SU-DHL-6 (cell line): ENCODE data around the gene PTPRK.

Experiments used
- H2AFZ ChIP-seq: fragments of 200-600 bp; sonication (generic); 2 replicates; pipeline ENCODE4 v1.6.1; 2014; ENCODE audit warnings: low read depth, mild to moderate bottlenecking, moderate library complexity, mixed read lengths, antibody characterized with exemption, low read length; ENCODE audit not compliant: severe bottlenecking
- H3F3A ChIP-seq: fragments of 200-600 bp; shearing (Covaris generic); 2 replicates; pipeline ENCODE4 v1.6.0; 2016; ENCODE audit warnings: antibody characterized with exemption, mild to moderate bottlenecking; ENCODE audit not compliant: insufficient read depth
- H3K27ac ChIP-seq: fragments of 200-600 bp; sonication (generic); 2 replicates; pipeline ENCODE4 v1.5.1; 2016; ENCODE audit warnings: low read depth, mild to moderate bottlenecking, low read length, moderate library complexity, mixed read lengths
- H3K27me3 ChIP-seq: fragments of 200-600 bp; sonication (generic), shearing (Covaris generic); 2 replicates; pipeline ENCODE4 v1.6.0; 2014; ENCODE audit warnings: mild to moderate bottlenecking, low read length
- H3K36me3 ChIP-seq: fragments of 200-600 bp; sonication (generic); 2 replicates; pipeline ENCODE4 v1.6.1; 2014; ENCODE audit warnings: mild to moderate bottlenecking, low read length, mixed read lengths
- H3K4me2 ChIP-seq: fragments of 300-600, 200-600 bp; shearing (Covaris generic), sonication (generic); 2 replicates; pipeline ENCODE4 v1.6.0; 2014; ENCODE audit warnings: low read length, low read depth, mild to moderate bottlenecking; ENCODE audit not compliant: poor library complexity, severe bottlenecking
- H3K4me3 ChIP-seq: fragments of 200-600 bp; sonication (generic); 2 replicates; pipeline ENCODE4 v1.5.1; 2014; ENCODE audit warnings: antibody characterized with exemption, low read length, mild to moderate bottlenecking, mixed read lengths; ENCODE audit not compliant: insufficient read depth, poor library complexity, severe bottlenecking
- H3K79me2 ChIP-seq: fragments of 200-600 bp; sonication (generic); 2 replicates; pipeline ENCODE4 v1.6.1; 2014; ENCODE audit warnings: mild to moderate bottlenecking, low read length, moderate library complexity; ENCODE audit not compliant: insufficient read depth
- H3K9ac ChIP-seq: fragments of 200-600 bp; sonication (generic); 2 replicates; pipeline ENCODE4 v1.7.0; 2014; ENCODE audit warnings: mild to moderate bottlenecking, low read length
- H3K9me2 ChIP-seq: fragments of 200-600 bp; sonication (generic); replicated peaks from 2 replicates; pipeline ENCODE4 v1.6.1; 2014; ENCODE audit warnings: low read length; ENCODE audit not compliant: insufficient read depth
- H3K9me3 ChIP-seq: fragments of 200-600 bp; sonication (generic); 2 replicates; pipeline ENCODE4 v1.6.1; 2014; ENCODE audit warnings: low read length, mixed read lengths; ENCODE audit not compliant: insufficient read depth
- H4K20me1 ChIP-seq: fragments of 200-600 bp; sonication (generic); 2 replicates; pipeline ENCODE4 v1.6.1; 2014; ENCODE audit warnings: low read depth, mild to moderate bottlenecking, antibody characterized with exemption, low read length, moderate library complexity, mixed read lengths
- CTCF ChIP-seq: fragments of 200-600 bp; sonication (generic); IDR thresholded peaks from one replicate; pipeline ENCODE4 v1.5.1; 2017; ENCODE audit warnings: antibody characterized with exemption, mild to moderate bottlenecking, low read length, moderate library complexity; ENCODE audit not compliant: insufficient read depth, poor library complexity, severe bottlenecking
- EZH2phosphoT487 ChIP-seq: fragments of 200-600 bp; sonication (generic), shearing (Covaris generic); conservative IDR thresholded peaks from 2 replicates; pipeline ENCODE4 v1.6.1; 2018; ENCODE audit warnings: mild to moderate bottlenecking, antibody characterized with exemption, low read length, moderate library complexity, mixed read lengths

The PTPRK gene

DNA sequence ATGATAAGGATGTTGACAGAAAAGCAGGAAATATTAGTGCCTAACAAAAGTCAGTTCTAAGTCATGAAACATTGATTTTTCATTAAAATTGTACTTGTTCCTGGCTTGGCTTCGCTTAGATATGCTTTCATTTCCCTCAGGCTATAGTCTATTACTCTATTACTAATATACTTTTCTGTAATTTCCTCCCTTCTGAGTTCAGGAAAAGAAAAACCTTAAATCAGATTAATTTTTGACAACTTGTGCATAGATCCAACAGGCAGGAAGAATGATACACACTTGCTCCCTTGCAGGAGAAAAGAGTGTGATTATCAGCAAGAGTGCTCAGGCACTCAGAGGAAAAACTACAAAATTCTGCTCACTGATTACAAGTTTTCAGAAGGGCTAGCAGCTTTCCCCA, 474.4 kb downstream of the PTPRK start:
- H2AFZ ChIP-seq, result no peak overlapping the region
- H3K79me2 ChIP-seq, result no peaks in the 10 kb centered on the region
- H3K27me3 ChIP-seq, result no peaks in the 10 kb centered on the region
- no peaks in the 10 kb centered on the region for H3K36me3 ChIP-seq
- no peaks in the 10 kb centered on the region for H3K9me2 ChIP-seq
- H3K4me3 ChIP-seq, result no peak overlapping the region
- H3F3A ChIP-seq, result no peaks in the 10 kb centered on the region
- no peak for TF ChIP-seq CTCF
- H4K20me1 ChIP-seq, result no peaks in the 10 kb centered on the region
- no peak overlapping the region for H3K9ac ChIP-seq
- H3K27ac ChIP-seq, result no peak overlapping the region
- H3K9me3 ChIP-seq, result no peaks in the 10 kb centered on the region
- no peak overlapping the region for H3K4me2 ChIP-seq

- Histone ChIP-seq H3K79me2 (no peaks in the 10 kb centered on the region), H4K20me1 (no peaks in the 10 kb centered on the region), H3K36me3 (no peaks in the 10 kb centered on the region), H3K9me3 (no peaks in the 10 kb centered on the region), H3F3A (no peaks in the 10 kb centered on the region), H2AFZ (no peak overlapping the region), H3K27me3 (no peaks in the 10 kb centered on the region), H3K27ac (no peak overlapping the region), H3K9ac (no peak overlapping the region), H3K4me2 (no peak overlapping the region), H3K4me3 (no peak overlapping the region), H3K9me2 (no peaks in the 10 kb centered on the region)
- no peak for TF ChIP-seq CTCF
These were observed 480.9 kb downstream of the PTPRK start for GRCh38 chr6:128039543-128039942.

DNA sequence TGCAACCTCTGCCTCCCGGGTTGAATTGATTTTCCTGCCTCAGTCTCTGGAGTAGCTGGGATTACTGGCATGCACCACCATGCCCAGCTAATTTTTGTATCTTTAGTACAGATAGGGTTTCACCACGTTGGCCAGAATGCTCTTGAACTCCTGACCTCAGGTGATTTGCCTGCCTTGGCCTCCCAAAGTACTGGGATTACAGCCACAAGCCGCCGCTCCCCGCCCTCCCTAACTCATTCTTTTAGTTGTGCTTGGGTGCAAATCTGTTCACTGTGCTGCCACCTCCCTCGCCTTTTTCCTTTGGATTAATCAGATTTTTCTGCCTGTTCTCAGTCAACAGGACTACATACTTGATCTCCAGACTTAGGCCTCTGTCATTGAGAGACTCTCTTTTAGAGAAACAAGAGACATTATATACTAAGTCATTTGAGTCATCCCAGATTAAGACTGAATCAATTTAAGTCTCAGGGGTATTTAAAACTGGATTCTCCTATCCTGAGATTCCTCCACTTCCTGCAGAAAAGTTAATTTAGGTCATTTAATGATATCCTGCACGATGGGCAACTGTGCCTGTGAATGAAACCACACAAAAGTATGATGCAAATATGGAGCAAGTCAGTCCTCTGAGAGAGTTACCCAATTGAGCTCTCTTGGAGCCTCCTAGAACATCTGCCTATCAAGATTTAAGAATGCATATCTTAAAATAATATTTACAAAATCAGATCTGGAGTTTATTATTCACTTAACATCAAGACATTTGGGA, 483.4 kb downstream of the PTPRK start:
- Histone ChIP-seq H3K36me3 (no peaks in the 10 kb centered on the region), H3F3A (no peaks in the 10 kb centered on the region), H3K27me3 (no peaks in the 10 kb centered on the region), H2AFZ (no peak overlapping the region), H3K9me3 (no peaks in the 10 kb centered on the region), H3K9ac (no peak overlapping the region), H4K20me1 (no peaks in the 10 kb centered on the region), H3K27ac (no peak overlapping the region), H3K4me3 (no peak overlapping the region), H3K4me2 (no peak overlapping the region), H3K9me2 (no peaks in the 10 kb centered on the region), H3K79me2 (no peaks in the 10 kb centered on the region)
- no peak for TF ChIP-seq EZH2phosphoT487
- no peak for TF ChIP-seq CTCF
